ENCODE results near the gene CSMD2. TPM values are rescaled to one million over a fixed set of nuclear protein-coding genes. Genes with fewer than 3 reads are reported as not detected.

CSMD2 gene
- total RNA-seq, 2 experiments from 2014 or later, result not detected

DNA sequence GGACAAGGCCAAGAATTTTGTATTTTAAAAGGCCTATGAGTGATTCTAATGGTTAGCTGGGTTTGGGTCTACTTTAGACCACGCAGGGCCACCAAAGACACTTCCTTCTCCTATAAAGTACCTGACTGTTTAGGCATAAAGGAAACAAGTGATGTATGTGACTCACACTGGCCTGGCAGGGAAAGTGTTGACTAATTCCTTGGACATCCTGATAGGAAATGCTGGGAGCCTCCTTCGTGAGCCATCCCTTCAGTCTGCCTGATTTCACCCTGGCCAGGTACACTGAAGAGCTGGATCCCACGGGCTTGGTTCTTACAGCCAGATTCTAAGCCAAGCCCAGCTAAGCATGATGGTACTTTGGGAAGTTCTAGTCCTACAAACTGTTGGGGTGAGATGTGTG, 401.6 kb downstream of the CSMD2 start:
- POLR2A ChIA-PET, result no interaction called here
- H3K4me1 Mint-ChIP-seq (ENCODE audit: low read depth), result no peaks in the 10 kb centered on the region
- DNase-seq, result no peak
- H3K36me3 Mint-ChIP-seq, result no peaks in the 10 kb centered on the region
- H3K27ac Mint-ChIP-seq, result no peak overlapping the region
- no peak overlapping the region for H3K4me3 Mint-ChIP-seq
- CTCF ChIA-PET, result no interaction called here
- intact Hi-C loops (cut with micrococcal nuclease), result no loop called here
- peaks cover 1% of the 10 kb centered on the region for H3K27me3 Mint-ChIP-seq
- no peaks in the 10 kb centered on the region for H3K9me3 Mint-ChIP-seq

DNA sequence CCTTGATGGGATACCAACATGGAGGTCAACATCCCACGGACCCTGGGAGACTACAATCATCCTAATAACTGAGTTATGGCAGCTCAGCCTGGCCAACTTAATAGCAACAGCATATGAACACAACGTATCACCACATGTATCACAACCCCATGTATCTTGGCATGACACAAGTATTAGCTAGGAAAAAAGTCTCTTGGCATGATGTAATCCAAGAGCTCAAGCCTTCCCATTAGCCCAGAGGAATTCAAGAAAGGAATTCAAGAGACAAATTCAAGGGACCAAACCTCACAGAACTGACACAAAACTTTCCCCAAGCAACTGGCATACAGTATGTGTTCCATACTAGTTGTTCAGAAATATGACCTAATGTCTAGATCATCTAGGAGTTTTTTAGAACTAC, 402.1 kb downstream of the CSMD2 start:
- Mint-ChIP-seq H3K27me3 (peaks cover 1% of the 10 kb centered on the region), H3K4me3 (no peak overlapping the region), H3K9me3 (no peaks in the 10 kb centered on the region), H3K27ac (no peak overlapping the region), H3K36me3 (no peaks in the 10 kb centered on the region), H3K4me1 (ENCODE audit: low read depth) (no peaks in the 10 kb centered on the region)
- intact Hi-C loops (cut with micrococcal nuclease), result no loop called here
- POLR2A ChIA-PET, result no interaction called here
- CTCF ChIA-PET, result no interaction called here
- DNase-seq, result no peak

DNA sequence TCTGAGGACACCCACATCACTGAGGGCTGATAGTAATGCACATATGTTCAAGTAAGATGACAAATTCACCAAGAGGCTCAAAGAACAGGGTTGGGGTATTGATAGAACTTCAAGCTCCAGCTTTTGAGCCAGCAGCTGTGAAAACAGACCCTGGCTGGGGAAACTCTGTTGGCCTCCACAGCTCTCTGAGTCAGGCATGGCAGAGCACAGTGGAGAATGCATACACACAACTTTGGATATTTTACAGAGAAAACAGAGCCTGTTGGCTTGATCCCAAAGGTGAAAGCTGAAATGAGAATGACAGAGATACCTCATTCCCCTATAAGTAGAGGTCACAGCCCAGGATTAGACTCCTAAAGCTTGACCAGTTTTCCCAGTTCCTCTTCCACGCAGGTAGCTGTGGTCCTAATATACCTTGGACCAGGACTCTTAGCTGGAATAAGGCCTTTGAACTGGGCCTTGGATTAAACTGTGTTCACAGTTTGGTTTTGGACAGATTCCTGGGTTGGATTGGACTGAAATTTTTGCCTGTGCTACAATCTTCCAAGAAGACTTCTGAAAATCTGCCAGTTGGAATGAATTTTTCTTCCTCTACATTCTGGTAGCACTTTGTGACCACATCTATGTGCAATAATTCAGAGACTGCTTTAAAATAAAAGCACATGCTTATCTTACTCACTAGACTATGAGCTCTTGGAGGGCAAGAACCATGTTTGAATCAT, 402.8 kb downstream of the CSMD2 start:
- Mint-ChIP-seq H3K27me3 (peaks cover 1% of the 10 kb centered on the region), H3K4me1 (ENCODE audit: low read depth) (no peaks in the 10 kb centered on the region), H3K27ac (no peak overlapping the region), H3K4me3 (no peak overlapping the region), H3K36me3 (no peaks in the 10 kb centered on the region), H3K9me3 (no peaks in the 10 kb centered on the region)
- POLR2A ChIA-PET, result no interaction called here
- CTCF ChIA-PET, result no interaction called here
- intact Hi-C loops (cut with micrococcal nuclease), result no loop called here
- DNase-seq, result no peak

DNA sequence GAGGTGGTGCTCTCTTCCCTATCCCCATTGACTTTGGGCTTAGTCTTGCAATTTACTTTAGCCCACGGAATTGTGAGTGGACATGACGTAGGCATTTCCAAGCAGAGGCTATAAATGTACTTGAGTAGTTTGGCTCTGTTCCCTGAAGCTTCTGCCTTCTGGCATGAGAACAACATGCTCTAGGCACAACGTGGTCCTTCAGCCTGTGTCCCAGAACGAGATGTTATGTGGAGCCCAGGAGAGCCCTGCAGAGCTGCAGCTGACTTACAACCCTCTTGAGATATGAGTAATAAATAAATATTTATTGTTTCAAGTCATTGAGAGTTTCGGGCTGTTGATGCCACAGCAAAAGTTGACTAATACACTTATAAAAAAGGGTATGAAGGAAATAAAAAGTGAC, 406.3 kb downstream of the CSMD2 start:
- CTCF ChIA-PET, result no interaction called here
- POLR2A ChIA-PET, result no interaction called here
- Mint-ChIP-seq H3K27ac (no peak overlapping the region), H3K4me3 (no peak overlapping the region), H3K27me3 (peaks cover 3% of the 10 kb centered on the region), H3K36me3 (no peaks in the 10 kb centered on the region), H3K9me3 (no peaks in the 10 kb centered on the region), H3K4me1 (ENCODE audit: low read depth) (no peaks in the 10 kb centered on the region)
- no peak for DNase-seq
- intact Hi-C loops (cut with micrococcal nuclease), result no loop called here

DNA sequence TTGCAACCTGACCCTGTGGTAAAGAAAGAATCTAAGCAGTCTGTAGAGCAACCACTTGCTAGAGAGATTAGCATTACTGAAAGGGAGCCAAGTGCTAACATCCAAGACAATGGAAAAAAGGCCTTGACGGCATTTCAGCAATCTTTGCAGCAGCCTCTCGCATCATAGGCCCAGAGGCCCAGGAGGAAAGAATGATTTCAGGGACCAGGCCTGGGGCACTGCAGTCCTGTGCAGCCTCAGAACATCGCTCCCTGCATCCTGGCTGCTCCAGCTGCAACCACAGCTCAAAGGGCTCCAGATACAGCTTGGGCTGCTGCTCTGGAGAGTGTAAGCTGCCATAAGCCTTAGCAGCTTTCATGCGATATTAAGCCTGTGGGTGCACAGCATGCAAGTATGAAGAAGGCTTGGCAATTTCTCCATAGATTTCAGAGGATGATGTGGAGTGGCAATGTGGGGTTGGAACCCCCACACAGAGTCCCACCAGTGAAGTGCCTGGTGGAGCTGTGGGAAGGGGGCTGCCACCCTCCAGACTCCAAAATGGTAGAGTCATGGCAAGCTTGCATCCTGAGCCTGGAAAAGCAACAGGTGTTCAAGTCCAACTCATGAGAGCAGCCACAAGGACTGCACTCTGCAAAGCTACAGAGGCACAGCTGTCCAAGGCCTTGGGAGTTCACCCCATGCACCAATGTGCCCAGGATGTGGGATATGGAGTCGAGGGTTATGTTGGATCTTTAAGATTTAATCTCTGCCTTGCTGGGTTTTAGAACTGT, 411.8 kb downstream of the CSMD2 start:
- peaks cover 9% of the 10 kb centered on the region for H3K9me3 Mint-ChIP-seq
- no peak overlapping the region for H3K27ac Mint-ChIP-seq
- no peaks in the 10 kb centered on the region for H3K36me3 Mint-ChIP-seq
- H3K27me3 Mint-ChIP-seq, result peaks cover 4% of the 10 kb centered on the region
- DNase-seq, result no peak
- ChIA-PET CTCF (no interaction called here), POLR2A (no interaction called here)
- H3K4me3 Mint-ChIP-seq, result no peak overlapping the region
- intact Hi-C loops (cut with micrococcal nuclease), result no loop called here
- no peaks in the 10 kb centered on the region for H3K4me1 Mint-ChIP-seq (ENCODE audit: low read depth)

DNA sequence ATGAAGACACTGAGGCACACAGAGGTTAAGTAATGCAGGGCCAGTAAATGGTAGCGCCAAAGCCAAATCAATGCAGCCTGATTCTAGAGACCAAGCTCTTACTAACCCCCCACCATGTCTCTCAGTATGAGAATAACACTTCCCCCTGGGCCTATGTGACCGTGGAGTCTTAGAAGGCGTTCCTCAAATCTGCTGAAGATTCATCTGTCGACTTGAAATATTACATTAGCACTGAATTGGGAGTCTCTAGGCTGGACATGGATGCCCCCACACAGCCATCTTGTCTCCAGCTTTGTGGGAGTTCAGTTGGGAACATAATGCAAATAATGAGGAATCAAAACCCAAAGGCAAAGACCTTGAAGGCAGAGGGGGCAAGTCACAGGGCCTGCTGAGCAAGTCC, 419.1 kb downstream of the CSMD2 start:
- ChIA-PET POLR2A (no interaction called here), CTCF (no interaction called here)
- no peak for DNase-seq
- intact Hi-C loops (cut with micrococcal nuclease), result no loop called here
- Mint-ChIP-seq H3K27ac (no peak overlapping the region), H3K36me3 (no peaks in the 10 kb centered on the region), H3K4me1 (ENCODE audit: low read depth) (no peaks in the 10 kb centered on the region), H3K9me3 (no peaks in the 10 kb centered on the region), H3K4me3 (no peak overlapping the region), H3K27me3 (peaks cover 12% of the 10 kb centered on the region)

DNA sequence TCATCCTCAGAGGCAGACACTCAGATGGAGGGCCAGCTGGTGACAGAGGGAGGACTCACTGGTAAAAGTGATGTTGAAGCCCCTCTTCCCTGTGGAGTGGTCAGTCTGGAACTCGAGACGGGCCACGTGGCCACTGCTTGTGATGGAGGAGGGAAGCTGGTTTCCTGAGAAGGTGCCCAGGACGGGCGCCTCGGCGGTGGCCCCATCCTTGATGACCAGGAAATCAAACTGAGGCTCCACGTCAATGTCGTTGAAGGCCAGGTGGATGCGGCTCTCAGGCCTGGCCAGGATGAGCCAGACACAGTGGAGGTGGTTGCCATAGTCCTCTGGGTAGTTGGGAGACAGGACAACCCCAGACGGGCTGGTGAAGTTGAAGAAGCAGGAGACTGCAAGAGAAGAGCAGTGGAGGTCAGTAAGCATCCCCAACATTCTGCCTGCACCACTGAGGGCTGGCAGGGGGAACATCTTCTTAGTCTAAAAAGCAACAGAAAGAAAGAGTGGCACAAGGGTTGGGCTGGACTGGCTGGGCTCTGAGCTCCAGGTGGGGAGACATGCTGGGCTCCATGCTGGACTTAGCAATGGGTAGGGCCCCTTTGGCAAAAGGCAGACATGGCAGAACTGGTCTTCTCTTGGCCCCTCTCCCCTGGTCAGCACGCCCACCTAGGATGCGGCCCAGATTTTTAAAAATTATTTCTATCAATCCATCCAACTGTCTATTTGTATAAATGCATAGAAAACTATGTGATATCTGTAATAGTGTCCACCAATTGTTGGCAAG, 421.6 kb downstream of the CSMD2 start:
- Mint-ChIP-seq H3K36me3 (no peaks in the 10 kb centered on the region), H3K4me3 (no peak overlapping the region), H3K27ac (no peak overlapping the region), H3K9me3 (no peaks in the 10 kb centered on the region), H3K4me1 (ENCODE audit: low read depth) (no peaks in the 10 kb centered on the region), H3K27me3 (peaks cover 14% of the 10 kb centered on the region)
- ChIA-PET CTCF (no interaction called here), POLR2A (no interaction called here)
- DNase-seq, result no peak
- intact Hi-C loops (cut with micrococcal nuclease), result no loop called here

DNA sequence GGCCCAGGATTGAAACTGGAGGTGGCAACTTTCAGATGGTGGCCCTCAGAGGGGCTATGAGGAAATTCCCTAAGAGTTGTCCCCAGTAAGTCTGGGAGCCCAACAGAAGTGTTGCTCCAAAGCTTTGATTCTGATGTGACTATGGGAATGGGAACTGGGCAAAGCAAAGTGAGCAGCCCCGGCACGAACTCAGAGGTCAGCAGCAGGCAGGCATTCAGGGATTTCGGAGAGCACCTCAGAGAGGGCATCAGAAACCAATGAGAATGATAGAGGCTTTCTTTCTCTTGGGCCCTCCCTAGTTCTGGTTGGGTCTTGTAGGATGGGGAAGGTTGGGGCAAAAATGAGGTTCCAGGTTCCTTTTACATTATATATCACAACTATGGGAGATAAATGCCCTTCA, 422.4 kb downstream of the CSMD2 start:
- H3K27ac Mint-ChIP-seq, result no peak overlapping the region
- H3K27me3 Mint-ChIP-seq, result peaks cover 14% of the 10 kb centered on the region
- no peaks in the 10 kb centered on the region for H3K36me3 Mint-ChIP-seq
- intact Hi-C loops (cut with micrococcal nuclease), result no loop called here
- no peaks in the 10 kb centered on the region for H3K9me3 Mint-ChIP-seq
- H3K4me3 Mint-ChIP-seq, result no peak overlapping the region
- ChIA-PET CTCF (no interaction called here), POLR2A (no interaction called here)
- H3K4me1 Mint-ChIP-seq (ENCODE audit: low read depth), result no peaks in the 10 kb centered on the region
- DNase-seq, result no peak

DNA sequence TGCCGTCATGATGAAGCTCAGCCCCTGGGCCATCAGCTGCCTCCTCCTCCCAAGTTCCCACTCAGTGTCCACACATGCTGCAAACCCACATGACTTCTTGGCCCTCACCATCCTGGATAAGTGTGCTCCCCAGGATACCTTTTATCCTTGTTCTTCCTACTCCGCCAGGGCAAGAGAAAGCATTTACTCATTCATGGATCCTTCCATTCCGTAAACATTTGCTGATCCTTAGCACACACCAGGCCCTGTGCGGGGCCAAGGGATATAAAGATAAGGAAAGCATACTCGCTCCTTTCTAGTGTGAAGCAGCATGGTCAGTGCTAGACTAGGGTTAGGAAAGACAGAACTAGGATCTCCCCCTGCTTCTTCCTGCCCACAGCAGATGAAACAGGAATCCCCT, 423.3 kb downstream of the CSMD2 start:
- CTCF ChIA-PET, result no interaction called here
- H3K27ac Mint-ChIP-seq, result no peak overlapping the region
- H3K36me3 Mint-ChIP-seq, result no peaks in the 10 kb centered on the region
- no peak for DNase-seq
- H3K9me3 Mint-ChIP-seq, result no peaks in the 10 kb centered on the region
- intact Hi-C loops (cut with micrococcal nuclease), result no loop called here
- POLR2A ChIA-PET, result no interaction called here
- H3K4me1 Mint-ChIP-seq (ENCODE audit: low read depth), result no peaks in the 10 kb centered on the region
- peaks cover 11% of the 10 kb centered on the region for H3K27me3 Mint-ChIP-seq
- no peak overlapping the region for H3K4me3 Mint-ChIP-seq

DNA sequence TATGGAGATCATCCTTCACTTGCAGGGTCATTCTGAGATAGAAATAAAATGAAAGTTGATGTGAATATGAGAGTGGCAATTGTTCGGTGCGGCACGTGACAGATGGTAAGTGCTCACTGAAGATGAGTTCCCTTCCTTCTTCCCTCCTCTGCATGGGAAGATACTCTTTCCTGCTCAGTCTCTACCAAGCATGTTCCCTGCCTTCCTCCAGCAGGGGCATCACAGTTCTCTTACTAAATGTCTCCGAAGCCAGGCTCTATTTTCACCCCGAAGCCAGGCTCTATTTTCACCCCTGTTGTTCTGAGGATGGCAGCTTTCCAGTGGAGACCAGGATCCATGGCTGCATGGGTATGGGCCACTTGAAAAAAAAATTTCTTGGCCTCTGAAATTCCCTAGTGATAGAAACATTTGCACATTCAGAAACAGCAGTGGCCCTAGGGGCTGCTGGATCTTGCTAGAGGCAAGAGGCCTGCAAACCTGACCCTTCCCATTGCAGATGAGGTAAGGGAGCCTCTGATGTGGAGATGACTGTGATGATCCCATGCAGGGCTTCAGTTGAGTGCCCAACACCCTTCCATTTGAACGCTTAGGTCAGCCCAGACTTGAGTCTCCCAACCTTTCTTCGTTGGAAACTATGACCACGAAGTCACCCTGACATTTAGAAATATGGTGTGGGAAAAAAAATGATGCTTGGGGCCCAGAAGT, 424.8 kb downstream of the CSMD2 start:
- Mint-ChIP-seq H3K27me3 (peaks cover 5% of the 10 kb centered on the region), H3K36me3 (no peaks in the 10 kb centered on the region), H3K4me3 (no peak overlapping the region), H3K4me1 (ENCODE audit: low read depth) (no peaks in the 10 kb centered on the region), H3K27ac (no peak overlapping the region), H3K9me3 (no peaks in the 10 kb centered on the region)
- CTCF ChIA-PET, result no interaction called here
- POLR2A ChIA-PET, result no interaction called here
- no peak for DNase-seq
- intact Hi-C loops (cut with micrococcal nuclease), result no loop called here

DNA sequence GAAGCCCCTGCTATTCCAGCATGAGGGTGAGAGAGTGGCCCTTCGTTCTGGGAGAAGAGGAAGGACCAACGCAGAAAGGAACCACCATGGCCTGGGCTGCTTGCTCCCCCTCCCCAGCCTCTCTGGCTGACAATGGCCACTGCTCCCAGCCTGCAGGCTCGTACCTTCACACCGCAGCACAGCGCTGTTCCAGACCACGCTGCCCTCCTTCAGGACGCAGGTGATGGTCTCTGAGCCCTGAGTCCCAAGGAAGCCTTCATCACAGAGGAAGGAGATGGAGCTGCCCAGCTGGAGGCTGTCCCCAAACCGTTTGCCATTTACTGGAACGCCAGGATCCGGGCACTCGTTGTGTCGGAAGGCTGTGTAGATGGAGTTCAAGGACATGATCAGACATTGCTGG, 426.1 kb downstream of the CSMD2 start:
- Mint-ChIP-seq H3K27me3 (peaks cover 6% of the 10 kb centered on the region), H3K36me3 (no peaks in the 10 kb centered on the region), H3K9me3 (no peaks in the 10 kb centered on the region), H3K4me3 (no peak overlapping the region), H3K4me1 (ENCODE audit: low read depth) (no peaks in the 10 kb centered on the region), H3K27ac (no peak overlapping the region)
- intact Hi-C loops (cut with micrococcal nuclease), result no loop called here
- CTCF ChIA-PET, result no interaction called here
- DNase-seq, result no peak
- POLR2A ChIA-PET, result no interaction called here

DNA sequence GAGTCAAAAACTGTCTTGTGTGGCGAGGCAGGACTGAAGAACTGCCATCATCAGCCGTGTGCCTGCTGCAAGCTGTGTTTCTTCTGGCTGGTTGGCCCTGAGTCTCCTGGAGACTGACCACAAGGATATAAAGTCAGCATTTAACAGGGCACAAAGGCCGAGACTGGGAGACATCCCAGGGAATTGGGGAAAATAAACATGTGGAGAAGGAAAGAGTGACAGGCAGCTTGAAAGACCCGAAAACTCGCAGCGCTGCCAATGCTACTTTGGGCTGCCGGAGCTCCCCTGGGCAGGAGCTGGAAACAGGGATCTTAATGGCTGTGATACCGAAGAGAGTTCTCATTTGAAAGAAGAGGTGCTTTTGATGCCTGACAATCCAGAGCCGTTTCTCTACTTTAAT, 426.5 kb downstream of the CSMD2 start:
- H3K27ac Mint-ChIP-seq, result no peak overlapping the region
- H3K9me3 Mint-ChIP-seq, result no peaks in the 10 kb centered on the region
- ChIA-PET POLR2A (no interaction called here), CTCF (no interaction called here)
- H3K27me3 Mint-ChIP-seq, result peaks cover 5% of the 10 kb centered on the region
- H3K4me3 Mint-ChIP-seq, result no peak overlapping the region
- H3K36me3 Mint-ChIP-seq, result no peaks in the 10 kb centered on the region
- intact Hi-C loops (cut with micrococcal nuclease), result no loop called here
- no peak for DNase-seq
- no peaks in the 10 kb centered on the region for H3K4me1 Mint-ChIP-seq (ENCODE audit: low read depth)

All from activated CD4-positive, alpha-beta memory T cell treated with anti-CD3 and anti-CD28 coated beads for 36 hours (primary cell).